Stimulated activated memory B cell treated with anti-CD40 and anti-IgM and Interleukin-4, amounts not matched to agents 10 μg/mL and 1 μg/mL and 100 μg/mL, for 72 hours (primary cell): ENCODE results near the gene SOSTDC1.
"Not testable (repeated sequence)": the region's sequence is repeated elsewhere in the genome, so short reads cannot be mapped to it uniquely, and the experiment has no call there.

ENCODE experiments used
- ATAC-seq: fragments of 150-1000 bp; cut with Tn5 transposase; 2 replicates; pipeline ENCODE4 v1.10.0; 2021
- H3K27ac Mint-ChIP-seq: one replicate; pipeline ENCODE4 v1.8.0; 2022; ENCODE audit warnings: mild to moderate bottlenecking, mixed read lengths
- H3K27me3 Mint-ChIP-seq: one replicate; pipeline ENCODE4 v1.8.0; 2022; ENCODE audit warnings: mixed read lengths
- H3K36me3 Mint-ChIP-seq: one replicate; pipeline ENCODE4 v1.8.0; 2022; ENCODE audit warnings: mixed read lengths
- H3K4me1 Mint-ChIP-seq: one replicate; pipeline ENCODE4 v1.8.0; 2022; ENCODE audit warnings: mixed read lengths
- H3K4me3 Mint-ChIP-seq: one replicate; pipeline ENCODE4 v1.8.0; 2022; ENCODE audit warnings: mild to moderate bottlenecking, moderate library complexity, mixed read lengths
- H3K9me3 Mint-ChIP-seq: one replicate; pipeline ENCODE4 v1.8.0; 2022; ENCODE audit warnings: mixed read lengths

The SOSTDC1 gene

DNA sequence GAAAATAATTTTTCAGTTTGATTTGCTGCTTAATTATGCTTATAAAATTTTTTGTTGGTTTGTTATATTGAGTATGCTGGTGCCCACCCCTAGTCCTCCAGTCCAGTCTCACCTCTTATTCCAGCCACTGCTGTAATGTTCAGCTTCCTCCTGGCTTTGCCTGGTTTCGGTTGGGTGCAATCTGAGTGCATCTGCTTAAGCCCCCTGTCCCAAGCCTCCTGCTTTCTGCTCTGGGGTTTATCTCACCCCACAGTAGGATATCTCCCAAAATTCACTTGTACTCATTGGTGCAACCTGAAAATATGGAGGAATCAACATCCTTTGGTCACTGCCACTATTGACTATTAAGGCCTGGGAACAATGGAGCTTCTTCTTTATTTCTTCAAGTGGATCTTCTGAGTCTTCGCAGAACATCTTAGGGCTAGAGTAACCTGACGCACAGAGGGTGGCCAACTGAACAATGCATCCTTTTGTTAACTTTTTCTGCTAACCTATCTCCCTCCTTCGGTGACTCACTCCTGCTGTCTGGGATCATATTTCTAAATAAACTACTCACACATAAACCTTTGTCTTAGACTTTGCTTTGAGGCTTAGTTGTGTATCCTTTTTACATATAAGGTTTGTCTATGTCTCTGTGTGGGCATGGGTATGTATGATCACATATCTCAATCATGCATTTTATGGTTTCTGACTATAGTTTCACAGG, 19.1 kb upstream of the SOSTDC1 start:
- no peak for ATAC-seq
- H3K4me1 Mint-ChIP-seq = no peaks in the 10 kb centered on the region
- H3K27me3 Mint-ChIP-seq = no peaks in the 10 kb centered on the region
- no peak overlapping the region for H3K27ac Mint-ChIP-seq
- H3K4me3 Mint-ChIP-seq = no peak overlapping the region
- H3K9me3 Mint-ChIP-seq = no peaks in the 10 kb centered on the region
- no peaks in the 10 kb centered on the region for H3K36me3 Mint-ChIP-seq

DNA sequence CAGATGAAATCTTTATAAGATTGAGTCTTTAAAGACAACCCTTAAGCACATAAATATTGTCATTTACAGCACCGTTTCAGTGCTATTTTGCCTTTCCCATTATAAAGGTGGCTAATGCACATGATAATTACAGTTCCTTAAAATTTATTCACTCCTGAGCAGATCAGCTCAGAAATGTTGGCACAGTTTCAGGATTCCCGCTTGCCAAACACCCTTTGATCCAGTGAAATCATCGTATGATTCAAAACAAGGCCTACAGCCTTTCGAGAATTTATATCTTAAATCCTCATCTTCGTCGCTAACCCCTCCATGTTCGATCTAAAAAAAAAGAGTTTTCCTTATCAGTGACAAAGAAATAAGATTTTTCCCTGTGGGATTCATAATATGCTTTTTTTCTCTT, 14.1 kb upstream of the SOSTDC1 start:
- no peak overlapping the region for H3K4me3 Mint-ChIP-seq

DNA sequence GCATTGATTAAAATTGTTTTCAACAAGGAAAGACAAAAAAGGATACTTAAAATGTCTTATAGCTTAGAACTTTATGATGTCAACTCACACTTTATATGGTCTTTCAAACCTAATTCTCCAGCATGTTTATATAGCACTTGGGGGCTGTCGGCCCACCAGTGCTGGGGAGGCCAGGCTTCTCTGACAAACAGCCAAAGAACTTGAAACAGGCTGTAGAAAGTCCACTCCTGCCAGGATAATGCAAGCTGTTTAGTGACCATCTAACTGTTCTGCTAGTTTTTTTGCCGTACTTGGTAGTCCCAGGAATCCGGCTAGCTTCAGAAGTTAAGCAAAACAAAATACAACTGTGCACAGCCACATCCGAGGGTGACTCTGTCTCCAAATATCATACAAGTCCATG, 13.6 kb upstream of the SOSTDC1 start:
- Mint-ChIP-seq H3K9me3 (no peaks in the 10 kb centered on the region), H3K27ac (no peak overlapping the region), H3K36me3 (no peaks in the 10 kb centered on the region), H3K27me3 (no peaks in the 10 kb centered on the region), H3K4me3 (no peak overlapping the region), H3K4me1 (no peaks in the 10 kb centered on the region)
- ATAC-seq = no peak

More for the DNA sequence above, 14.1 kb upstream of the SOSTDC1 start:
- Mint-ChIP-seq H3K4me1 (no peaks in the 10 kb centered on the region), H3K27ac (no peak overlapping the region), H3K27me3 (no peaks in the 10 kb centered on the region), H3K9me3 (no peaks in the 10 kb centered on the region), H3K36me3 (no peaks in the 10 kb centered on the region)
- ATAC-seq = no peak

DNA sequence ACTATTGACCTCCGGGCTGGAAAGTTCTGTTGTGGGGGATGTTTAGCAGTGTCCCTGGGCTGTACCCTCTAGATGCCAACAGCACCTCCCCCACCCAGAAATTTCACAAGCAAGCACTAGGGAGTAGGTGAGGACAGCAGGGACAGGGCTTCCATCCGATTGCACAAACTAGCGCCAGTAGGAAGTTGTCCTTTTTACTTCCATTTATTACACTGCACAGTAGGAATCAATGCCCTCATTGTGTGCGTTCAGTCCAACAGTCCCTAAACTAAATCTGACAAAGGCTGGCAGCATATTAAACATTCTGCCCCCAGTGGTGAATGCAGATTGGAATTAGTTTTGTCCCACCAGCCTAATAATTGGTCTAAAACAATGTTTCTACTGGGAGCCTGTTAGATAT, 6.4 kb upstream of the SOSTDC1 start:
- no peaks in the 10 kb centered on the region for H3K36me3 Mint-ChIP-seq
- H3K27me3 Mint-ChIP-seq = no peaks in the 10 kb centered on the region
- no peak overlapping the region for H3K27ac Mint-ChIP-seq
- no peaks in the 10 kb centered on the region for H3K9me3 Mint-ChIP-seq
- no peak for ATAC-seq
- no peak overlapping the region for H3K4me3 Mint-ChIP-seq
- no peaks in the 10 kb centered on the region for H3K4me1 Mint-ChIP-seq

DNA sequence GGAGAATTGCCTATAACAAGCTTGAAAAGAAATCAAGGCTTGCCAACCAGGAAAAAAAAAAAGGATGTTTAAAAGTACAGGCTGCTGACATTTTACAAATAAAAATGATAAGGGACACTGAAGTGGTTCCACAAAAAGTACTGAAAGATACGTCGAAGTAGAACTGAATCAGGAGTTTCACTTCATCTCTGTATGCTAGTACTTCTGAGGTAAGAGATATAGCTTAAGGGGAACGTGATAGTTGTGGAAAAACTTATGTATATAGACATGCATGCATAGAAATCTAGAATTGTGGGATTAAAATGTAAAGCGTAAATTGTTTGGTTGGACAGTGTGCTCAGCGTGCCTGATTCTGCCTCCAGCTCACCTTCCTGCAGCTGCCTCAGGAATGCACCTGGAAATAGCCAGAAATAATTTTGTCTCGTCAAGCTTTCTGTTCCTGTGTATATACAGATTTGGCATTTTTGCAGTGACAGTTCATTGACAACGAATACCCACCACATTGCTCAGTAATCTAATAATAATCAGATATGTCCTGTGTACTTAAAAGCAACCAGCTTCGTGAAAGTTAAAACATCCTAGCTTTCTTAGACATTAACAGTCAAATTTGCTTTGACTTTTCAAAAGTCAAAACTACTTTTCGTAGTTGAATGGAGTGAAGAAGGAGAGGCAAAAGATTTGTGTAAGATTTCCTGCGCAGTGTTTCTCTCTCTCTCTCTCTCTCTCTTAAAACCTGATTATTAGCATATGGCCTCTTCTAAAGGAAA, 1.4 kb downstream of the SOSTDC1 start:
- Mint-ChIP-seq H3K27me3 (peaks cover 14% of the 10 kb centered on the region), H3K9me3 (no peaks in the 10 kb centered on the region), H3K36me3 (no peaks in the 10 kb centered on the region), H3K4me3 (no peak overlapping the region), H3K4me1 (no peaks in the 10 kb centered on the region), H3K27ac (no peak overlapping the region)
- ATAC-seq = no peak

DNA sequence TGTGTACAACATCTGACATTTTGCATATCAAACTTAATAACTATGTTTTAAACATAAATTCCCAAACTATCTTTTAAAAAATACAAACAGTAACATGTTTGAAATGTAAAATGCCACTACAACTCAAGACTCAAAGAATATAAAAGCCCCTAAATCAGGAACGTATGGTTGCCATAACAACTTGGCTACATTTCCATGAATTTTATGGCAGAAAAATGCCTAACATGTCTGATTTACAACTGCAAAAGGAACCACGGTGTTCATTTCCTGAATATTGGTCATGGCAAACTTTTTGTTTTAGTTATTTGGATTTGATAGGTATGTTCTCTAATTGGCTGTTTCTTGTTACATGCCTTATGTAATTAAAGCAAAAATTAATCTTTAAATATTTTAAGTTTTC, 2.0 kb downstream of the SOSTDC1 start:
- Mint-ChIP-seq H3K27me3 (peaks cover 14% of the 10 kb centered on the region), H3K36me3 (no peaks in the 10 kb centered on the region), H3K4me1 (no peaks in the 10 kb centered on the region), H3K27ac (no peak overlapping the region), H3K4me3 (no peak overlapping the region), H3K9me3 (no peaks in the 10 kb centered on the region)
- ATAC-seq = no peak

DNA sequence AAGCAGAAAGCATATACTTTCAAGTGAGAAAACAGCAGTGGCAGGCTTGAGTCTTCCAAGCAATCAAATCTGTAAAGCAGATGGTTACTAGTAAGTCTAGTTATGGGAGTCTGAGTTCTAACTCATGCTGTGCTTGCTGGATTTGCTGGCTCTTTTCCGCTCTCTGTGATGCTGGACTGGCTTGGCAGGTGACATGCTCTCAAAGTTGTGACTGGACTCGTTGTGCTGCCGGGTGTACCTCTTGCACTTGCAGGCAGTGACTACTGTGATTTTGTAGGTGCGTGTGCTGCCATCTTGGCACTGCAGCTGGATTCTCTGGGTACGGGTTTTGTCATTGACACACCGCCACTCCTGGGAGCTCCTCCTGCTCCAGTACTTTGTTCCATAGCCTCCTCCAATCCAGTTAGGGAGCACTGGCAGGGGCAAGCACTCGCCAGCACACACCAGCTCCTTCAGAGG, 3.1 kb downstream of the SOSTDC1 start:
- ATAC-seq = no peak
- Mint-ChIP-seq H3K4me1 (no peaks in the 10 kb centered on the region), H3K9me3 (no peaks in the 10 kb centered on the region), H3K27me3 (peaks cover 14% of the 10 kb centered on the region), H3K36me3 (no peaks in the 10 kb centered on the region), H3K27ac (no peak overlapping the region), H3K4me3 (no peak overlapping the region)

DNA sequence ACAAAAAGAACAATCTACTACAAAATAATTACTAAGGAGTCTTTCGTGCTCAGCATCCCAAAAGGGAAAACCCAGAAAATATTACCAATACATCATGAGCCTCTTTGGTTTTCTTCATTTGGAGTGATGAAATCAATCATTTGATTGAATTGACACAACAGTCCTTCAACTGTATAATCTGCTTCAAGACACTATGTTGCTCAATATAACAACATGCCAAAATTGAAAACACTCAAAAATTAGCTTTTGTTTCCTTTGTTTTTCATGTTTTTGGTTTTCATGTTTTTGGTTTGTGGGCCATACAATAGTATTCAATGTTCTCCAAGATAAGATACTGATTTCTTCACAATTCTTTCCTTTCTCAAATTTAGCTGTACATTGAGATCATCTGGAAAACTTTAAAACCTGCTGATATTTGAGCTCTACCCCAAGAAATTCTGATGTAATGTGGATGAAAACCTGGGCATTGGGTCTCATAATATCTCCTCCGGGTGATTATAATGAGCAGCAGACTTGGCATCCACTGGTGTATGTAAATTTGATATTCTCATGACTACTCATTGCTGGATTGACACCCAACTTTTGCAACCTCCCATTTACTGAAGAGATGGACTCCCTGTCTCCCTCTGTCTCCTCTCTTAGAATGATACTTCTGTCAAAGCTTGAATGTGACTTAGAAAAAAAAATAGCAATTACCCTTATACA, 4.6 kb downstream of the SOSTDC1 start:
- Mint-ChIP-seq H3K27me3 (peaks cover 14% of the 10 kb centered on the region), H3K4me1 (no peaks in the 10 kb centered on the region), H3K36me3 (no peaks in the 10 kb centered on the region), H3K27ac (no peak overlapping the region), H3K4me3 (no peak overlapping the region), H3K9me3 (no peaks in the 10 kb centered on the region)
- no peak for ATAC-seq

DNA sequence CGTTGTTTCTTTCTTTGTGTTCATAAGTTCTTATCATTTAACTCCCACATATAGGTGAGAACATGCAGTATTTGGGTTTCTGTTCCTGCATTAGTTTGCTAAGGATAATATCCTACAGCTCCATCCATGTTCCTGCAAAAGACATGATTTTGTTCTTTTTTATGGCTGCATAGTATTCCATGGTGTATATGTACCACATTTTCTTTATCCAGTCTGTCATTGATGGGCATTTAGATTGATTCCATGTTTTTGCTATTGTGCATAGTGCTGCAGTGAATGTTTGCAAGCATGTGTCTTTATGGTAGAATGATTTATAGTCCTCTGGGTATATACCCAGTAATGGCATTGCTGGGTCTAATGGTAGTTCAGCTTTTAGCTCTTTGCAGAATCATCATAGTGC, 9.2 kb downstream of the SOSTDC1 start:
- not testable (repeated sequence) for H3K27ac Mint-ChIP-seq, H3K4me3 Mint-ChIP-seq, H3K9me3 Mint-ChIP-seq, H3K4me1 Mint-ChIP-seq, ATAC-seq, H3K27me3 Mint-ChIP-seq, H3K36me3 Mint-ChIP-seq

DNA sequence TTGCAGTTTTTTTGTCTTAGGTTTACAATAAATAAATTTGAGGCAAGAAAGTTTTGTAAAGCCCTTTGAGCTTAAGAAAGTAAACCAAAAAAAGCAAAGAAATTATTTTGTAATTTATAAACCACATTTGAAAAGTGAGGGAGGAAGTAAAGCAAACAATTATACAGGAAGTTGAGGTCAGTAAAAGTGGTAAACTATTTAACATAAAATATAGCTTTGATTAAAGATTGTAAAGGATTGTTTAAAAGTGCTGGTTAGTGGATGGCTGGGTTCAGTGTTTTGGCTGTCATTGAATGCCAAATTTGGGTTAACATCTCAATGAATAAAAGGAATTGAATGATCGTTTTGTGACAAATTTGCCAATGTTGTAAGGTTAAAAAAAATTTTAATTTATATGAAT, 9.9 kb downstream of the SOSTDC1 start:
- Mint-ChIP-seq H3K27ac (no peak overlapping the region), H3K4me3 (no peak overlapping the region), H3K36me3 (no peaks in the 10 kb centered on the region), H3K9me3 (no peaks in the 10 kb centered on the region), H3K4me1 (peaks cover 6% of the 10 kb centered on the region), H3K27me3 (peaks cover 5% of the 10 kb centered on the region)
- no peak for ATAC-seq

DNA sequence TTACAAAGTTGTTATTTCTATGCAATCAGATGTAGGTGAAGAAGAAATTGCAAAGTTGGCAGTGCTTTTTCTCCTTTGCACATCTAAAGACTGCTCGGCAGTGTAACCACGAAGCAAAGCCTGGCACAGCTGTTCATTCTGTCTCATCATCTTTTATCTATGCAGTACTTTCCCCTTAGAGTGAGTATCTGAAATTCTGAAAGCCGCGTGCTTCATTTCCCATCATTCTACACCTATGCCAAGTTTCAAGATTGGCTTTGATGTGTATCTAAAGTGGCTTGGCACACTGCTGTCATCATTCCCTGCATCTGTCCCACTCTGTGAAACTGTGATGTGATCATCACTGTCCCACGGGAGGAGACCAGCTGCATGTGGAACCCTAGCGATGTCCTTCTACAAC, 15.2 kb downstream of the SOSTDC1 start:
- ATAC-seq = no peak
- Mint-ChIP-seq H3K4me3 (no peak overlapping the region), H3K4me1 (peaks cover 2% of the 10 kb centered on the region), H3K27me3 (peaks cover 5% of the 10 kb centered on the region), H3K27ac (no peak overlapping the region), H3K36me3 (no peaks in the 10 kb centered on the region), H3K9me3 (no peaks in the 10 kb centered on the region)

DNA sequence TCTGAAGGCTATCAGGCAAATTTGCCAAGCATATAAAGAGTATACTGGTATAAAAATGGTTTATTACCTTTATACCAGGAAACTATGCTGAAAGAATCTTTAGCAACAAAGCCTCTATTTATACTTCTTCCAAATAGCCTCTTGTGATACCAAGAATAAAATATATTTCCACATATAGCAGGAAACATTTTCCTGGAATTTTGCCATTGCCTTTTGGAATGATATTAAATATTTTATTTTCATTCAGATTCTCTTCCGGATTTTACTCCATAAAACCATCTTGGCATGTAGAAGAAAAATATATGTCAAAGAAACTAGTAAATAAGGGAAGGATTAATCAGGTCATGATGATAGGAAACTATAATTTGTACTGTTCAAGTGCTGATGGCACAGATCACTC, 17.7 kb downstream of the SOSTDC1 start:
- no peaks in the 10 kb centered on the region for H3K4me1 Mint-ChIP-seq
- no peaks in the 10 kb centered on the region for H3K9me3 Mint-ChIP-seq
- no peaks in the 10 kb centered on the region for H3K36me3 Mint-ChIP-seq
- no peak overlapping the region for H3K27ac Mint-ChIP-seq
- no peak for ATAC-seq
- H3K27me3 Mint-ChIP-seq = peaks cover 5% of the 10 kb centered on the region
- no peak overlapping the region for H3K4me3 Mint-ChIP-seq

DNA sequence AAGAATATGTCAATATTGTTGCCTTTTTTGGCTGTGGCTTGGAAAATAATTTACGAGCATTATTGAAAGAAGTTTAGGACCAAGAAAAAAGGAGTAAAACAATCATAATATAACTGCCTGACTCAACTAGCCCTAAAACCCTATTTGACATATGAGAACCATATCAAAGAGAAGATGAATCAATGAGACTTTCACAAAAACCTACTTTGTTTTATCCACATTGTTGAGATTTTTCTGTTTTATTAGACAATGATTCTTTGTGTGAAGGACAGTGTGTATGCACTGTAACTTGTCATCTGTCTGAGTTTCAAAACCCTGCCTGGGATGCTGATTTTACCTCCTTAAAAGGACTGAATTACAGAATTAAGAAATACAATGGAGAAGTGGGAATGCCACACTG, 19.0 kb downstream of the SOSTDC1 start:
- Mint-ChIP-seq H3K9me3 (no peaks in the 10 kb centered on the region), H3K36me3 (no peaks in the 10 kb centered on the region), H3K4me3 (no peak overlapping the region), H3K27ac (no peak overlapping the region), H3K4me1 (no peaks in the 10 kb centered on the region), H3K27me3 (peaks cover 3% of the 10 kb centered on the region)
- no peak for ATAC-seq

DNA sequence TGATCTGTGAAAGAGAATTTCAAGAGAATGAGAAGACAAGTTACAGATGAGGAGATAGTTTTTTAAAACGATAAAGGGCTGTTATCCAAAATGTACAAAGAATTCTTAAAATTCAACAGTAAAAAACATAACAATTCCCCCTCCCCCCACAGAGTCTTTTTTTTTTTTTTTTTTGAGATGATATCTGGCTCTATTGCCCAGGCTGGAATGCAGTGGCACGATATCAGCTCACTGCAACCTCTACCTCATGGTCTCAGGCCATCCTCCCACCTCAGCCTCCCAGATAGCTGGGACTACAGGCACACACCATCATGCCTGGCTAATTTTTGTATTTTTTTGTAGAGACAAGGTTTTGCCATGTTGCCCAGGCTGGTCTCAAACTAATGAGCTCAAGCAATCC, 21.7 kb downstream of the SOSTDC1 start:
- H3K36me3 Mint-ChIP-seq, H3K4me1 Mint-ChIP-seq, H3K27ac Mint-ChIP-seq, H3K9me3 Mint-ChIP-seq, ATAC-seq, H3K4me3 Mint-ChIP-seq: not testable (repeated sequence)
- peaks cover 13% of the 10 kb centered on the region for H3K27me3 Mint-ChIP-seq

DNA sequence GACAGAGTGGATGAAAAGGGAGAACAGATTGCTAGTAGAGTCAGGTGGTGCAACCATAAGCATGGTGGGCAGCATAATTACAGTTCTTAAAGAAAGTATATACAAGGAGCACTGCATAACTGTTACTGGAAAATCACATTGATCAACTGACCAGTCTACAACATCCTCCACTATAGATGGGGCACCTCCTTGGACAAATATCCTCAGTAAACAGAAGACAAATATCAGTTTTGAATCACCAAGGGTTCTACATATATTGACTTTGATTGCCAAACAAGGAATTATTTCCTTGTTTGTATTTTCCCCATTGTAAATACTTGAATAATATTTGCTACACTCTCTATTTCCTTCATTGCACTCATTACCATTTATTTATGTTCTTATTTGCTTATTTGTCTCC, 26.6 kb downstream of the SOSTDC1 start:
- Mint-ChIP-seq H3K27ac (no peak overlapping the region), H3K36me3 (no peaks in the 10 kb centered on the region), H3K9me3 (no peaks in the 10 kb centered on the region), H3K27me3 (peaks cover 13% of the 10 kb centered on the region), H3K4me1 (no peaks in the 10 kb centered on the region), H3K4me3 (no peak overlapping the region)
- ATAC-seq = no peak

DNA sequence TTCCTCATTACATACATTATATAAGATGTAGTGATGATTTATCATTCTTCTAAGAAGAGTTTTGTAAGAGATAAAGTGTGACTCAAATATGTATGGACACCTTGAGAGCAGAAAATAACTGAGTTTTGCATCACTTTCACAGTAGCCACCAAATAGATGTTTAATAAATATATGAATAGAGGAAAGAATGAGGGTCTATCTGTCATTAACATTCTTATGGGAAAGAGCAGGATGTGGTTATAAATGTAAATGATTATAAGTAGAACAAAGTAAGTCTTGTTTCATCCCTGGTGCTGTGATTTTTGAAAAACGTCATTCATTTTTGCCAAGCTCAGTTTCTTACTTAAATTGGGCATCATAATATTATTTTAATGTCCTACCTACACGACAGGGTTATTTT, 29.2 kb downstream of the SOSTDC1 start:
- Mint-ChIP-seq H3K4me1 (no peaks in the 10 kb centered on the region), H3K9me3 (no peaks in the 10 kb centered on the region), H3K4me3 (no peak overlapping the region), H3K27me3 (peaks cover 10% of the 10 kb centered on the region), H3K36me3 (no peaks in the 10 kb centered on the region), H3K27ac (no peak overlapping the region)
- no peak for ATAC-seq
